Measurements from ENCODE around the gene CYB5R4. TPM values are rescaled to one million over a fixed set of nuclear protein-coding genes. Genes with fewer than 3 reads are reported as not detected.

The CYB5R4 gene
- total and polyA plus RNA-seq, 2 of the 8 experiments (the other 6 are each of a cell fraction or from before 2014, with no cell fraction given), result 2.8 to 14.6 TPM

DNA sequence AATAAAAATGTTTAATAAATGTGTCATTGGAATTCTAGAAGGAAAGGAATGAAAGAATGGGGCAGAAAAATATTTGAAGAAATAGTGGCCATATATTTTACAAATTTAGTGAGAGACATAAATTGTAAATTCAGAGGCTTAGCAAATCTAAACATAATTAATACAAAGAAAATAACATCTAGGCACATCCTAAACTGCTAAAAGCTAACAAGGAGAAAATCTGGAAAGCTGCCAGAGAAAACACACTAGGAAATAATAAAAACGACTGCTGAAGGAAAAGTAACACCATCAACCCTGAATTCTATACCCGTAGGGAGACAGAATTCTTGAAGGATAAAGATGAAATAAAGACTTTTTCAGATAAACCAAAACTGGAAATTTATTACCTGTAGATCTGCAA lies 23.8 kb downstream of the CYB5R4 start:
- DNase-seq (ENCODE audit: low read depth in 1 of 2, low spot score in 2 of 2) (no peak), FAIRE-seq (no peak)
- H3K4ac ChIP-seq (replicated peaks; ENCODE audit: insufficient read length, low read depth, low read length), result no peak overlapping the region
- no peaks in the 10 kb centered on the region for H3K4me1 ChIP-seq (replicated peaks in 1 of 4; ENCODE audit: control insufficient read depth in 3 of 4, insufficient read depth in 4 of 4, low read length in 3 of 4)
- no peak overlapping the region for H4K5ac ChIP-seq (ENCODE audit: insufficient read length, low read depth, low read length)
- H3K79me1 ChIP-seq (ENCODE audit: low read depth, low read length), result no peaks in the 10 kb centered on the region; the same call in 1 of the 2 replicates
- no peak overlapping the region for H3K4me3 ChIP-seq (ENCODE audit: extremely low read depth in 1 of 4, insufficient read depth in 2 of 4, low read depth in 3 of 4, low read length in 4 of 4)
- H3K18ac ChIP-seq (ENCODE audit: extremely low read depth, low read length), result no peak overlapping the region
- no peak overlapping the region for H3K56ac ChIP-seq (replicated peaks; ENCODE audit: insufficient read length, low read depth, low read length)
- H4K91ac ChIP-seq (replicated peaks; ENCODE audit: insufficient read length, low read length), result no peak overlapping the region
- no peak overlapping the region for H3K27ac ChIP-seq (ENCODE audit: low read depth, low read length)
- no peaks in the 10 kb centered on the region for H3K27me3 ChIP-seq (replicated peaks in 1 of 4; ENCODE audit: control insufficient read depth in 3 of 4, extremely low read depth in 1 of 4, insufficient read depth in 3 of 4, low read length in 3 of 4)
- no peaks in the 10 kb centered on the region for H3K9me3 ChIP-seq (ENCODE audit: insufficient read depth in 2 of 2, low read depth in 1 of 2, low read length in 1 of 2)
- H2AFZ ChIP-seq (ENCODE audit: low read length), result no peak overlapping the region
- no peak overlapping the region for H2AK5ac ChIP-seq (ENCODE audit: low read depth, low read length)
- CTCF ChIA-PET (ENCODE audit: partially characterized antibody), result interaction anchor here (1.0 kb wide), 1 partner anchor 153 kb away, joined by 3 read pairs; no protein-coding TSS in a partner anchor
- H3K23me2 ChIP-seq (ENCODE audit: low read depth, low read length), result no peaks in the 10 kb centered on the region
- no peak overlapping the region for H3K9ac ChIP-seq (replicated peaks in 1 of 4; ENCODE audit: extremely low read depth in 1 of 4, low read depth in 3 of 4, low read length in 3 of 4)
- H2BK15ac ChIP-seq (ENCODE audit: low read length), result no peak overlapping the region
- H2BK5ac ChIP-seq (ENCODE audit: low read depth, low read length), result no peak overlapping the region
- H3K14ac ChIP-seq (ENCODE audit: insufficient read length), result no peak overlapping the region
- H3K4me2 ChIP-seq (ENCODE audit: insufficient read depth in 1 of 2, low read depth in 2 of 2, low read length in 2 of 2), result no peak overlapping the region
- 78% methylated on average over 2 of the region's 2 CpGs; no CpG with 5 or more reads in 1 of the 2 experiments for WGBS, 2 experiments (ENCODE audit: extremely low coverage in 1 of 2, insufficient coverage in 1 of 2, insufficient read length in 1 of 2, insufficient replicate concordance in 2 of 2, low coverage in 1 of 2, low lambda C conversion rate in 2 of 2, missing lambda C conversion rate in 1 of 2)
- H3K79me2 ChIP-seq (ENCODE audit: control insufficient read depth in 1 of 2, insufficient read depth in 2 of 2, low read length in 2 of 2), result peaks cover 0 to 9% of the 10 kb centered on the region in 2 experiments; a peak in 2 of 4 replicates
- TF ChIP-seq, protein P1, sequence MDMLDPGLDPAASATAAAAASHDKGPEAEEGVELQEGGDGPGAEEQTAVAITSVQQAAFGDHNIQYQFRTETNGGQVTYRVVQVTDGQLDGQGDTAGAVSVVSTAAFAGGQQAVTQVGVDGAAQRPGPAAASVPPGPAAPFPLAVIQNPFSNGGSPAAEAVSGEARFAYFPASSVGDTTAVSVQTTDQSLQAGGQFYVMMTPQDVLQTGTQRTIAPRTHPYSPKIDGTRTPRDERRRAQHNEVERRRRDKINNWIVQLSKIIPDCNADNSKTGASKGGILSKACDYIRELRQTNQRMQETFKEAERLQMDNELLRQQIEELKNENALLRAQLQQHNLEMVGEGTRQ (IDR thresholded peaks at IDR 0.05; ENCODE audit: low read length), result no peak
- TF ChIP-seq TCF12 (IDR thresholded peaks at IDR 0.05; ENCODE audit: low read depth, low read length) (no peak), NANOG (IDR thresholded peaks at IDR 0.05; ENCODE audit: insufficient read depth, low read depth, low read length, poor library complexity, severe bottlenecking) (no peak), PHF8 (conservative IDR thresholded peaks at IDR 0.05; ENCODE audit: low read depth, low read length) (no peak), CHD2 (IDR thresholded peaks at IDR 0.05; ENCODE audit: low read length) (no peak), HDAC2 (IDR thresholded peaks at IDR 0.05; ENCODE audit: borderline replicate concordance in 1 of 2, low read depth in 2 of 2, low read length in 2 of 2) (no peak), BCL11A (IDR thresholded peaks at IDR 0.05; ENCODE audit: low read depth in 2 of 2, low read length in 2 of 2) (no peak), CBX5 (IDR thresholded peaks at IDR 0.05; ENCODE audit: low read depth, low read length) (no peak), ZNF274 (IDR thresholded peaks at IDR 0.05; ENCODE audit: borderline replicate concordance, extremely low read depth, low read length) (no peak)
- TF ChIP-seq, protein P2, sequence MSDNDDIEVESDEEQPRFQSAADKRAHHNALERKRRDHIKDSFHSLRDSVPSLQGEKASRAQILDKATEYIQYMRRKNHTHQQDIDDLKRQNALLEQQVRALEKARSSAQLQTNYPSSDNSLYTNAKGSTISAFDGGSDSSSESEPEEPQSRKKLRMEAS (IDR thresholded peaks at IDR 0.05), result no peak
- H4K8ac ChIP-seq (ENCODE audit: extremely low read depth, insufficient read depth, low read length), result no peak overlapping the region
- H3K23ac ChIP-seq (ENCODE audit: insufficient read length), result no peak overlapping the region
- H2BK20ac ChIP-seq (ENCODE audit: low read length), result no peak overlapping the region
- H2BK12ac ChIP-seq (ENCODE audit: low read depth, low read length), result no peak overlapping the region
- H3K36me3 ChIP-seq (ENCODE audit: control insufficient read depth in 2 of 4, insufficient read depth in 4 of 4, low read length in 3 of 4), result no peaks in the 10 kb centered on the region
- no peaks in the 10 kb centered on the region for H4K20me1 ChIP-seq (replicated peaks in 1 of 2; ENCODE audit: control insufficient read depth in 1 of 2, insufficient read depth in 2 of 2, low read length in 2 of 2)
- no peak overlapping the region for H2BK120ac ChIP-seq (replicated peaks; ENCODE audit: low read depth, low read length)
- POLR2A ChIA-PET (ENCODE audit: partially characterized antibody), result no interaction called here
